ENCODE results near the gene PIK3C2B. TPM values are rescaled to one million over a fixed set of nuclear protein-coding genes. Genes with fewer than 3 reads are reported as not detected.

PIK3C2B gene
- total RNA-seq, result 10 to 100 TPM; 17.6 to 31.5 (median 24.9) TPM

DNA sequence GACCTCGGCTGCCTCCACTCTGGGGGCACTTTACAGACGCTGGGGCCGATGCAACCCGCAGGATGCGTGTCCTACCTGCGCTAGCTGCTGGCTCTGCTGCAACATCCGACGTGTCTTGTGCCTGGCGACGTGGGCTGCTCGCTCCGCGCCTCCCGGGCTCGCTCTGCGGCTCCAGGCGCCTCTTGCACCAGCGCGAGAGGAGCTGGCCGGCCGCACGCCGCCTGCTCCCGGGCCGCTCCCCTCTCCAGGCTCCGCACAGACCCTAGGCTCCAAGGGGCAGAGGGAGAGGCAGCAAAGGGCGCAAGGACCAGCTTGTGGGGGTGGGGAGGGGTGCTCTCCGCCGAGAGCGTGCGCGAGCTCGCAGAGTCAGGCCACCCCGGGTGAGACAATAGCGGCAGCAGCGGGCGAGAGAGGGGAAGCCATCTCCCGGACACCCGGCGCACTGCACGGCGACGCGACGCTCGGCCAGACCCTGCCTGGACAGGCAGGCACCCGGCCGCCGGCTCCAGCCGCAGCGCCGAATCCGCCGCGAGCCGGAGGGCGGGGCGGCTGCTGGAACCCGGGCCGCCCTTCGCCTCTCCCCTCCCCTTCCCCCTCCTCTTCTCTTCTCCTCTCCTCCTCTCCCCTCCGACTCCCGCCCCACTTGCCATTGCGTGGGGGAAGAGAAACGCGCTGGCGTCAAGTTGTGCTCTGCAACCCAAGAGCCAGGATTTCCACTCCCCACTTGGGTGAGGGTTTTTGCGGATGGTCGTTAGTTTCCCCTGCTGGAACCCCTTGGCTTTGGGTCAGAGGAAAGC lies at the start of gene PIK3C2B:
Gene PIK3C2B, minus strand, starts transcription at position 525 of the 797 bp plus-strand sequence. CDS start 25,003 bp downstream, outside the sequence.
- H3K4me3 ChIP-seq, result peak within 1 kb of the TSS; percentile 69 to 93 (median 80)
- no peaks in the 10 kb centered on the region for H3K27me3 ChIP-seq
- TF ChIP-seq CTCF (IDR thresholded peaks at IDR 0.05) (peak in 2 of 3 donors; percentile 57 to 72), POLR2AphosphoS5 (IDR thresholded peaks at IDR 0.05) (peak in 2 of 3 donors; percentile 42 to 60), POLR2A (IDR thresholded peaks at IDR 0.05) (no peak)
- H3K36me3 ChIP-seq, result no peaks in the 10 kb centered on the region
- no peaks in the 10 kb centered on the region for H3K9me3 ChIP-seq
- peaks cover 7 to 12% of the 10 kb centered on the region in 2 donors for H3K4me1 ChIP-seq
- DNase-seq (ENCODE audit: low spot score in 2 of 2), result peak; percentile 79 to 83
- peak within 1 kb of the TSS; percentile 86 to 93 for H3K27ac ChIP-seq
- intact Hi-C loops (cut with DNase I; ENCODE audit: low total_unique reads), result loop anchor here (5.0 kb wide), 1 partner anchor 62 kb away; no protein-coding TSS in a partner anchor

GRCh38 chr1:204544321-204544720 lies 49.7 kb upstream of the PIK3C2B start:
- intact Hi-C loops (cut with DNase I; ENCODE audit: low total_unique reads), result loop anchor here (5.0 kb wide), 1 partner anchor 883 kb away; no protein-coding TSS in a partner anchor
- Histone ChIP-seq H3K36me3 (no peaks in the 10 kb centered on the region), H3K27ac (no peak overlapping the region), H3K4me3 (no peak overlapping the region), H3K27me3 (no peaks in the 10 kb centered on the region), H3K9me3 (no peaks in the 10 kb centered on the region), H3K4me1 (no peaks in the 10 kb centered on the region)
- TF ChIP-seq POLR2AphosphoS5 (IDR thresholded peaks at IDR 0.05) (no peak), POLR2A (IDR thresholded peaks at IDR 0.05) (no peak), CTCF (IDR thresholded peaks at IDR 0.05) (no peak)
- DNase-seq (ENCODE audit: low spot score in 2 of 2), result no peak

GRCh38 chr1:204541626-204542025 lies 47.0 kb upstream of the PIK3C2B start:
- Histone ChIP-seq H3K4me3 (no peak overlapping the region), H3K4me1 (no peaks in the 10 kb centered on the region), H3K27me3 (no peaks in the 10 kb centered on the region), H3K27ac (no peak overlapping the region), H3K9me3 (no peaks in the 10 kb centered on the region), H3K36me3 (peaks cover 11% of the 10 kb centered on the region)
- intact Hi-C loops (cut with DNase I; ENCODE audit: low total_unique reads), result loop anchor here (5.0 kb wide), 1 partner anchor 886 kb away; no protein-coding TSS in a partner anchor
- no peak for TF ChIP-seq CTCF (IDR thresholded peaks at IDR 0.05)
- TF ChIP-seq POLR2A (IDR thresholded peaks at IDR 0.05), result no peak
- TF ChIP-seq POLR2AphosphoS5 (IDR thresholded peaks at IDR 0.05), result no peak
- DNase-seq (ENCODE audit: low spot score in 2 of 2), result no peak

GRCh38 chr1:204532832-204533231 lies 38.2 kb upstream of the PIK3C2B start:
- H3K27me3 ChIP-seq, result no peaks in the 10 kb centered on the region
- intact Hi-C loops (cut with DNase I; ENCODE audit: low total_unique reads), result no loop called here
- no peak overlapping the region for H3K27ac ChIP-seq
- no peak for DNase-seq (ENCODE audit: low spot score in 2 of 2)
- no peaks in the 10 kb centered on the region for H3K4me1 ChIP-seq
- peaks cover 11% of the 10 kb centered on the region for H3K36me3 ChIP-seq
- TF ChIP-seq CTCF (IDR thresholded peaks at IDR 0.05) (no peak), POLR2A (IDR thresholded peaks at IDR 0.05) (no peak), POLR2AphosphoS5 (IDR thresholded peaks at IDR 0.05) (no peak)
- H3K9me3 ChIP-seq, result no peaks in the 10 kb centered on the region
- H3K4me3 ChIP-seq, result no peak overlapping the region

- intact Hi-C loops (cut with DNase I; ENCODE audit: low total_unique reads), result no loop called here
- TF ChIP-seq POLR2A (IDR thresholded peaks at IDR 0.05) (no peak), CTCF (IDR thresholded peaks at IDR 0.05) (no peak), POLR2AphosphoS5 (IDR thresholded peaks at IDR 0.05) (no peak)
- H3K4me3 ChIP-seq, result no peak overlapping the region
- no peak overlapping the region for H3K27ac ChIP-seq
- H3K4me1 ChIP-seq, result no peaks in the 10 kb centered on the region
- no peaks in the 10 kb centered on the region for H3K27me3 ChIP-seq
- no peak for DNase-seq (ENCODE audit: low spot score in 2 of 2)
- peaks cover 5% of the 10 kb centered on the region for H3K36me3 ChIP-seq
- no peaks in the 10 kb centered on the region for H3K9me3 ChIP-seq
Measured at GRCh38 chr1:204530932-204531331, 36.3 kb upstream of the PIK3C2B start.
